GM18526 (cell line): ENCODE measurements around the gene FREM3.

Experiments used
- POLR2A ChIP-seq: IDR thresholded peaks from 3 replicates; pipeline ENCODE4 v1.6.1; 2011; ENCODE audit not compliant: insufficient read length; ENCODE audit errors: extremely low read depth

Gene FREM3

GRCh38 chr4:143549928-143550327 lies 150.5 kb downstream of the FREM3 start:
- TF ChIP-seq POLR2A = no peak

DNA sequence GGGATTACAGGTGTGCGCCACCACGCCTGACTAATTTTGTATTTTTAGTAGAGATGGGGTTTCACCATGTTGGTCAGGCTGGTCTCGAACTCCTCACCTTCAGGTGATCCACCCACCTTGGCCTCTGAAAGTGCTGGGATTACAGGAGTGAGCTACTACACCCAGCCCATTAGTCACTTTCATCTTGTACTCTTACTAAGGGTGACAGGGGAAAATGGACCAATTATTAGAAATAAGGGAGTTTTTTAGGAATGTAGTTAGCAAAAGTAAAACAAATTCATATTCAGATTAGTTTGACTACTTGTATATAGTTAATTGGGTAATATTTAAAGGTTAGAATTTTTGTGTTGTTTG lies 160.8 kb downstream of the FREM3 start:
- TF ChIP-seq POLR2A = no peak

- TF ChIP-seq POLR2A = no peak
Measured at GRCh38 chr4:143538979-143539669, 161.4 kb downstream of the FREM3 start.

- TF ChIP-seq POLR2A = no peak
Measured at GRCh38 chr4:143531788-143532491, 168.5 kb downstream of the FREM3 start.

DNA sequence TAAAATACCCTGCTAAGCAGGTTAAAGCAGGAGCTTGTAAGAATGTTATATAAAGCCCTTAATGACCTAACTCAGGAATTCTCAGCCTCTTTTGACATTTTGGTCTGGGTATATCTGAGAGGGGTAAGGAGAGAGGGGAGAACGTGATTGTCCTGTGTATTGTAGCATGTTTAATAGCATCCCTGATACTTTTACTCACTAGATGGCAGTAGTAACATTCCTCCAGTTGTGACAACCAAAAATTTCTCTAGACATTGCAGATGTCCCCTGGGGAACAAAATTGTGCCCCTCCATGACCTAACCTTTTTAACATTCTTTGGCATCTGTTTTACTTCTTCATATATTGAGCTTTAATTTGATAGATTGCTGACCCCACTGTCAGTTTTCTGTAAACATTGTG lies 169.1 kb downstream of the FREM3 start:
- TF ChIP-seq POLR2A = no peak
